Stimulated activated CD8-positive, alpha-beta memory T cell treated with anti-CD3 and anti-CD28 coated beads, Interleukin-12 subunit alpha, Interleukin-12 subunit beta, amount 100 ng/mL, for 1 hour (primary cell): ENCODE data around the gene TMEM43.

Source experiments
- DNase-seq: peaks from one replicate; pipeline ENCODE4 v3.0.0-alpha.2; 2020; ENCODE audit warnings: low read depth

Gene TMEM43

GRCh38 chr3:14178247-14179113 lies 53.6 kb downstream of the TMEM43 start, which contains the start of the genes LSM3 and XPC:
TSS of gene LSM3 (plus strand) at chr3:14178817. CDS start at chr3:14178861, 44 bp downstream.
TSS of gene XPC (minus strand) at chr3:14178601. CDS start at chr3:14178568, 33 bp downstream.
- DNase-seq, result peak; percentile 96

- no peak for DNase-seq
Measured at GRCh38 chr3:14179114-14179465, 54.2 kb downstream of the TMEM43 start.

GRCh38 chr3:14179795-14180194 lies 54.9 kb downstream of the TMEM43 start:
- DNase-seq, result no peak

GRCh38 chr3:14181253-14181652 lies 56.4 kb downstream of the TMEM43 start:
- no peak for DNase-seq

- DNase-seq, result no peak
Measured at GRCh38 chr3:14183015-14183577, 58.2 kb downstream of the TMEM43 start.

- DNase-seq, result no peak
Measured at GRCh38 chr3:14186854-14187458, 62.1 kb downstream of the TMEM43 start.

- DNase-seq, result no peak
Measured at GRCh38 chr3:14188041-14188754, 63.3 kb downstream of the TMEM43 start.
